22Rv1 (cell line): ENCODE results near the gene PLXNA2.

Source experiments
- ZFX ChIP-seq: fragments of 450-650 bp; IDR thresholded peaks from 2 replicates; pipeline ENCODE4 v1.6.1; 2017; ENCODE audit warnings: antibody characterized with exemption, borderline replicate concordance
- TF ChIP-seq, protein P1 (sequence below): fragments of 450-650 bp; IDR thresholded peaks from 2 replicates; pipeline ENCODE4 v1.5.1; 2017; ENCODE audit warnings: mild to moderate bottlenecking

DNA sequence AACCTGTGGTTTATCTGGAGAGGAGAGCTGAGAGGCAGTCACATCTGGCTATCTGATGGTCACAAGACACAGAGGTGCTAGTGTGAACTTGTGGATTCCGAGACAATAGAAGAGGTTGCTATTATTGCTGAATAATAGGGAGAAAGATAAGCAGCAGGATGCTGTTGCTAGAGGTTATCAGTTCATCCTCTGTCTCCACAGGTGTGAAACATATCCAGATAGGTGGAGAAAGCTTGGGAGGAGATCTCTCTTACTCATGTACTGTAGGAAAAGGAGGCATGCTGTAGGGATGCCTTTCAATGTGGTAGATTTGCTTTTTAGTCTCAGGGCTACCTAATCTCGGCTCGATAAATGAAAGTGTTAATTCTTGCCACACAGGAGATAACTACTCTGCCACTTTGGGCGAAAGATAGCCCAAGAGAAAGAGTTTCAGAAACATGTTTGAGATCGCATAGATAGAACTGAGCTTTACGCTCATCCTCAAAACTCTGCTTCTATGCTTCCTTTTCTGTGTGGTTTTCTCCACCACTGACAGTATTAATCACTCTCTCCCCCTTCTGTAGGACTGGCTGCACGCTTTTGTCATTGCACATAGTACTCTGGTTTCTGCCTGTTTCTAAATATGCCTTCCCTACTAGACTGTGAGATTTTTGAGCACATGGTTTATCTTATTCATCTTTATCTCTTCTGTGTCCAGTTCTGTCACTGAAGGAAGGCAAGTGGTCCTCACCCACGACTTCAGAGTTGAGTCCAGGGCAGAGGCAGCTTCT lies 36.7 kb upstream of the PLXNA2 start:
- TF ChIP-seq, protein P1, sequence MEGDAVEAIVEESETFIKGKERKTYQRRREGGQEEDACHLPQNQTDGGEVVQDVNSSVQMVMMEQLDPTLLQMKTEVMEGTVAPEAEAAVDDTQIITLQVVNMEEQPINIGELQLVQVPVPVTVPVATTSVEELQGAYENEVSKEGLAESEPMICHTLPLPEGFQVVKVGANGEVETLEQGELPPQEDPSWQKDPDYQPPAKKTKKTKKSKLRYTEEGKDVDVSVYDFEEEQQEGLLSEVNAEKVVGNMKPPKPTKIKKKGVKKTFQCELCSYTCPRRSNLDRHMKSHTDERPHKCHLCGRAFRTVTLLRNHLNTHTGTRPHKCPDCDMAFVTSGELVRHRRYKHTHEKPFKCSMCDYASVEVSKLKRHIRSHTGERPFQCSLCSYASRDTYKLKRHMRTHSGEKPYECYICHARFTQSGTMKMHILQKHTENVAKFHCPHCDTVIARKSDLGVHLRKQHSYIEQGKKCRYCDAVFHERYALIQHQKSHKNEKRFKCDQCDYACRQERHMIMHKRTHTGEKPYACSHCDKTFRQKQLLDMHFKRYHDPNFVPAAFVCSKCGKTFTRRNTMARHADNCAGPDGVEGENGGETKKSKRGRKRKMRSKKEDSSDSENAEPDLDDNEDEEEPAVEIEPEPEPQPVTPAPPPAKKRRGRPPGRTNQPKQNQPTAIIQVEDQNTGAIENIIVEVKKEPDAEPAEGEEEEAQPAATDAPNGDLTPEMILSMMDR: no peak
- no peak for TF ChIP-seq ZFX
